ENCODE data around the gene AKR1B15.

GRCh38 chr7:134574322-134574721 lies 25.4 kb downstream of the AKR1B15 start:
- TF ChIP-seq CTCF (IDR thresholded peaks at IDR 0.05) (no peak), POLR2A (IDR thresholded peaks at IDR 0.05) (no peak)

Data from heart left ventricle (tissue), 13 donors.